HG03097 (cell line): ENCODE data around the gene HEXIM2.

ENCODE experiments used
- ATAC-seq: cut with Tn5 transposase; IDR thresholded peaks from one replicate; pipeline ENCODE4 v1.9.1; 2021; ENCODE audit not compliant: unreplicated experiment, low FRiP score

HEXIM2 gene

GRCh38 chr17:45143767-45144198, 17.9 kb upstream of the HEXIM2 start:
- no peak for ATAC-seq

- ATAC-seq: no peak
These were observed 17.3 kb upstream of the HEXIM2 start for GRCh38 chr17:45144199-45145034.

- no peak for ATAC-seq
These were observed 16.7 kb upstream of the HEXIM2 start for GRCh38 chr17:45145035-45145389.

GRCh38 chr17:45146166-45146565, 15.5 kb upstream of the HEXIM2 start:
- ATAC-seq: no peak

GRCh38 chr17:45146592-45146889, 15.1 kb upstream of the HEXIM2 start:
- ATAC-seq: no peak

GRCh38 chr17:45146890-45147580, 14.6 kb upstream of the HEXIM2 start:
- no peak for ATAC-seq

GRCh38 chr17:45147581-45148182, 14.0 kb upstream of the HEXIM2 start:
- ATAC-seq: no peak

GRCh38 chr17:45148183-45149036, 13.3 kb upstream of the HEXIM2 start, which contains the start of gene HEXIM1:
TSS of gene HEXIM1 (plus strand) at chr17:45148475. CDS start at chr17:45149191, 716 bp downstream.
- peak; percentile 73 for ATAC-seq

- ATAC-seq: no peak
These were observed 12.5 kb upstream of the HEXIM2 start for GRCh38 chr17:45149037-45149668.

- no peak for ATAC-seq
These were observed 11.7 kb upstream of the HEXIM2 start for GRCh38 chr17:45149669-45150664.

- ATAC-seq: no peak
These were observed 10.5 kb upstream of the HEXIM2 start for GRCh38 chr17:45150911-45151809.

GRCh38 chr17:45155029-45155428, 6.6 kb upstream of the HEXIM2 start:
- no peak for ATAC-seq

- no peak for ATAC-seq
These were observed 6.2 kb upstream of the HEXIM2 start for GRCh38 chr17:45155483-45155882.

- no peak for ATAC-seq
These were observed 5.4 kb upstream of the HEXIM2 start for GRCh38 chr17:45156242-45156641.

GRCh38 chr17:45160447-45161287, 1.0 kb upstream of the HEXIM2 start:
- ATAC-seq: peak; percentile 27

GRCh38 chr17:45162025-45162687, 481 bp downstream of the HEXIM2 start:
- ATAC-seq: peak; percentile 5
